ENCODE data around the gene TIPRL.

Gene TIPRL

DNA sequence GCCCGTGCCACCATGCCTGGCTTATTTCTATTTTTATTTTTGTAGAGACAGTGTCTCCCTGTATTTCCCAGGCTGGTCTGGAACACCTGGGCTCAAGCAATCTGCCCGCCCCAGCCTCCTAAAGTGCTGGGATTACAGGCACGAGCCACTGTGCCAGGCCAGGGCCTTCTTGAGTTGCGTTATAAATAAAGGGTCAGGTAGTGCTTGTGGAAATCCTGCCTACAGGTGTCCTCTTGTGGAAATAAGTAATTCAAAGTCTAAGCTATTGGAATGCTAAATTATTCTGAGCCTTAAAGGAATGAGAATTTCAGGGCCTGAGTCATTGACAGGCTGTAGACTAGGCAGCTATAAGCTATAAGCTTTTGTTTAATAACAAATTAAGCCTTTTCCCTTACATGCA is 38.9 kb downstream of the TIPRL start:
- no peak for DNase-seq

DNA sequence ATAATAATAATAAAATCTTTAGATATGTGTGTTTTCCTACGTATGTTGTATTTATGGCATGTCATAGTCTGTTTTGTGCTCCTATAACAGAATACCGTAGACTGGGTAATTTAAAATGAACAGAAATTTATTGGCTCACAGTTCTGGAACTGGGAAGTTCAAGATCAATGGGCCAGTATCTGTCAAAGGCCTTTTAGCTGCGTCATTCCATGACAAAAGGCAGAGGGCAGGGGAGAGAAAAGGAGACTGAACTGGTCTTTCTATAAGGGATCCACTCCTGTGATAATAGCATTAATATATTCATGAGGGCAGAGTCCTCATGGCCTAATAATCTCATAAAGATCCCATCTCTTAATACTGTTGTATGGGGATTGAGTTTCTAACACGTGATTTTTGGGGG is 39.9 kb downstream of the TIPRL start:
- no peak for DNase-seq

DNA sequence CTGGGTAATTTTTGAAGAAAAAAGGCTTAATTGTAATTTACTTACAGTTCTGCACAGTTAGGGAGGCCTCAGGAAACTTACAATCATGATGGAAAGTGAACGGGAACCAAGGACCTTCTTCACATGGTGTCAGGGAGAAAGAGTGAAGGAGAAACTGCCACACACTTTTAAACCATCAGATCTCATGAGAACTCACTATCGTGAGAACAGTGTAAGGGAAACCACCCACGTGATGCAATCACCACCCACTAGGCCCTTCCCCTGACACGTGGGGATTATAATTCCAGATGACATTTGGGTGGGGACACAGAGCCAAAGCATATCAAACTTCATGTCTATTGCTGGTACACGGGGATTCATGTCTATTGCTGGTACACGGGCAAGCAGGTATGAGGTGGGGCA is 41.7 kb downstream of the TIPRL start:
- DNase-seq: no peak

DNA sequence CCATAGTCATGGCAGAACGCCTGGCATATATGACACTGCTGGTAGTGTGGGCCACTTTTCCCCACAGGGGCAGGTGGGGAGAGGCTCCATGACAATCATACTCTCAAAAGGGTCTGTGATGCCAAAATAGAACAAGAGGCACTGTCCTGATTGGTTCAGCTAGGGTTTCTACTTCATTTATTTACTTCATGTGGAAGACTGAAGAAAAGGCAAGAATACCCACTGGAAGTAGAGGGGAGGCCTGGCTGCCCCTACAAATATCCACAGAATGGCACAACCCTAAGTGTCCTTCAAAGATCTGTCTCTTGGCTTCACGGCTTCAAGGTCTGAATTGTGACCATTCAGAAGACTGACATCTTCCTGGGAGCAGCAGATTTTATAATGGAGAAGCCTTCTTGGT is 42.5 kb downstream of the TIPRL start:
- DNase-seq: no peak

DNA sequence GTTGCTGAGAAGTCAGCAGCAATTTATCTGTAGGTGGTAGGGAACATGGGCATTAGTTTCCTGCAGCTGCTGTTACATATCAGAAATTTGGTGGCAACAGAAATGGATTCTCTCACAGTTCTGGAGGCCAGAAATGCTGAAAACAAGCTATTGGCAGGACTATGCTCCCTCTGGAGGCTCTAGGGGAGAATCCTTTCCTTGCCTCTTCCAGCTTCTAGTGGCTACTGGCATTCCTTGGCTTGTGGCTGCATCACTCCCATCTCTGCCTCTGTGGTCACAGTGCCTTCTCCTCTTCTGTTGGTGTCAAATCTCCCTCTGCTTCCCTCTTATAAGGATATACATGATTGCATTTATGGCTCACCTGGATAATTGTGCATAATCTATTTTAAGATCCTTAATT is 44.5 kb downstream of the TIPRL start:
- DNase-seq: no peak

DNA sequence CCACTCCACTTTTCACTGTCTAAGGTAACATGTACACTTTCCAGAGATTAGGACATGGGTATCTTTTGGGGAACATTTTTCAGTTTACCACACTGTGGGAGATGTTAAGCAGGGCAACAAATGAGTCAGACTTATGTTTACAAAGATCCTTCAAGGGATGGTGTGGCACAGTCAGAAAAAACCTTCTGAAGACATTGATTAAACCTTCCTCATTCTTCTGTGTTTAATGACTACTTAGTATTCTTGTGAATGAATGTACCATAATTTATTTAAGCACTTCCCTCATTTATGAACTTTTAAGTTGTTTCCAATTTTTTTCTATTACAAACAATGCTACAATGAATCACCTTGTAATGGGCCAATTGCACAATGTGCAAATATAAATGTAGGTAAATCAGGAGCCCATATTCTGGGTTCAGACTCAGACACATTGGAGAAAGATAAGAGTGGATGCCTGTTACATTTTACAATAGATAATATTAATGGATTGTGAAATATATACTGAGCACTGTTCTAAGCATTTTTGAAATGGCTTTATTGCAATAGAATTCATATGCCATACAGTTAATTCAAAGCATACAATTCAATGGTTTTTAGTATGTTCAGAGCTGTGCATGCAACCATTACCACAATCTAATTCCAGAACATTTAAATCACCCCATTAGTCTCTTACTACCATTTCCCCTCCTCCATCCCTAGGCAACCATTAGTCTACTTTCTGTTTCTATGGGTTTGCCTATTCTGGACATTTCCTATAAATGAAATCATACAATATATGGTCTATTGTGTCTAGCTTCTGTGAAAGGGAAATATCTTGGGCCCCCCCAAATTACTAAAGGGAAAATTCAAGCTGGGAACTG is 45.1 kb downstream of the TIPRL start:
- DNase-seq: no peak

DNA sequence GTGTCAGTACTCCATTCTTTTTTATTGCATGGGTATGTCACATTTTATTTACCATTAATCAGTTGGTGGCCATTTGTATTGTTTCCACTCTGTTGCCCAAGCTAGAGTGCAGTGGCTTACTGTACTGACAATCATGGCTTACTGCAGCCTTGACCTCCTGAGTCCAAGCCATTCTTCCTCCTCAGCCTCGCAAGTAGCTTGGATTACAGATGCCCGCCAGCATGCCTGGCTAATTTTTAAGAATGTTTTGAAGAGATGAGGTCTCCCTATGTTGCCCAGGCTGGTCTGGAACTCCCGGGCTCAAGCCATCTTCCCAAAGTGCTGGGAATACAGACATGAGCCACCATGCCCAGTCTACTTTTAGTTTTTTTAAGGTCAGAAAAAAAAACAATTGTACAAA is 46.2 kb downstream of the TIPRL start:
- DNase-seq: no peak

DNA sequence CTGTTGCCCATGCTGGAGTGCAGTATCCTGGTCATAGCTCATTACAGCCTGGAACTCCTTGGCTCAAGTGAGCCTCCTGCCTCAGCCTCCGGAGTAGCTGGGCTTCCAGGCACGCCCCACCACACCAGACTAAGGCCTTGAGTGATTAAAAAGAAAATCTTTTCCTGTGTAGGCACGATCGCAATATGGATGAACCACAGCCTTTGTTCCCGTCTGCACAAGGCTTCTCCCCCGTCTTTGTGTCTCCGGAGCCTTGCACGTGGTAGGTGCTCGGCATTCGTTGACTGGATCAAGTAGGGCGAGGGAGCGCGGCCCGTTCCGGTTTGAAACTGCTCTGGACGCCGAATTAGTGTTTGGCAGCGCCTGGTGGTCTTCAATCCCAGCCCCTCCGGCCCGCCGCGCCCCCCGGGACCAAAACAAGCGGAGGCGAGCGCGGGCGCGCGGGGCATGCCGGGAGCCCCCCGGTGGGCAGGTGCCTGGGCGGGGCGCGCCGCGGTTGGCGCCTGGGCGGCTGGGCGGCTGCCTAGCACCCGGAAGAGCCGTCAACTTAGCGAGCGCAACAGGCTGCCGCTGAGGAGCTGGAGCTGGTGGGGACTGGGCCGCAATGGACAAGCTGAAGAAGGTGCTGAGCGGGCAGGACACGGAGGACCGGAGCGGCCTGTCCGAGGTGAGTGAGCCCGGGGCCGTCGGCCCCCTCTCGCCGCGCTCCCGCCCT is 46.9 kb downstream of the TIPRL start, which contains the start of gene SFT2D2:
TSS of gene SFT2D2 (plus strand) at position 529 of the 715 bp plus-strand sequence. CDS start at position 605, 76 bp downstream.
- DNase-seq: peak; percentile 76

DNA sequence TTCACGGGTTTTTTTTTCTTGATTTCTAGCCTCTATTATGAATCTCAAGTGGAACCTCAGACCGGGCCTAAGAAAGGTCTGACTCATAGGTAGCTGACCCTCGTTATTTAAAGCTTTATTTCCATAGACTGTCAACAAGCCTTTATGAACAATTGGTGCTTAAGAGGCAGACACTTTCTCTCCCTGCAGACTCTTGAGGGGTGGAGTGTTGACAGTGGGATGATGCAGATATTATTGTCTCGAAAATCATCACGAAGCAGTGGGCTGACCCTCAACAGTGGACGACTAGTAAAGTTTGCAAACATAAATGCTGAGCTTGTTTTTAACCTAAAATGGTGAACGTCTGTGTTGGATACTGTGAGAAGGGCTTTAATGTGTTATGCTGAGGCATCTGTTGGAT is 48.9 kb downstream of the TIPRL start:
- no peak for DNase-seq

DNA sequence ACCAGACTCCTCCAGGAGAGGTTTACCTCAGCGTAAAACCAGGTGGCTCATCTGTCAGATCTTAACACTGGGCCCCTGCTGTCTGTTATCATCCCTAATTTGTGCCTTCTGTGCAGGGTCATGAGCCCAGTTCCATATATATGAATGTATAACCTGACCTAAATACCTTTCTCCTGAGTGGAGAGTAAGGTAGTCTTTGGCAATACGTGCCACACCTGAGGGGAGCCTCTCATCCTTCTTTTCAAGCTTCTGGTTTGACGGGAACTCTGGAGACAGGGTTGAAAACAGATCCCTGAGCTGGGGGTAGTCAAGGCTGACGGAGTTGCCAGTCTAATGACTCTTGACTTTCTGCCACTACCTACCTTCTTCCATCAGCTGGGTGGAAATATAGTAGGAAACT is 51.1 kb downstream of the TIPRL start:
- no peak for DNase-seq

DNA sequence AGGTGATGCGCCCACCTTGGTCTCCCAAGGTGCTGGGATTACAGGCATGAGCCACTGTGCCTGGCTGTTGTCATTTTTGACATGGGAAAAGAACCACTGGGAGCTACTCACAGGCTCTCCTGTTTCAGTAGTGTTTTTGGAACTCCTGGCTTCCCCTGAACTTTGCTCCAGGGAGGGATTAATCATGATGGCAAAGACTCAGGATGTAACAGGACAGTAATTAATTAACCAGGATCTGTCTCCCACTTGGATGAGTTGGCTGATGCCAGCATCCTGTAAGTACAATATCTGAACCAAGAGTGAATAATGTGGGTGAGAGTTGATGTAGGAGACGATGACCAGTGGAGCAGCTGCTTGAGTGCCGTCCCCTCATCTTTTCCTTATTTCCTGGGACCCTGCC is 51.9 kb downstream of the TIPRL start:
- DNase-seq: no peak

DNA sequence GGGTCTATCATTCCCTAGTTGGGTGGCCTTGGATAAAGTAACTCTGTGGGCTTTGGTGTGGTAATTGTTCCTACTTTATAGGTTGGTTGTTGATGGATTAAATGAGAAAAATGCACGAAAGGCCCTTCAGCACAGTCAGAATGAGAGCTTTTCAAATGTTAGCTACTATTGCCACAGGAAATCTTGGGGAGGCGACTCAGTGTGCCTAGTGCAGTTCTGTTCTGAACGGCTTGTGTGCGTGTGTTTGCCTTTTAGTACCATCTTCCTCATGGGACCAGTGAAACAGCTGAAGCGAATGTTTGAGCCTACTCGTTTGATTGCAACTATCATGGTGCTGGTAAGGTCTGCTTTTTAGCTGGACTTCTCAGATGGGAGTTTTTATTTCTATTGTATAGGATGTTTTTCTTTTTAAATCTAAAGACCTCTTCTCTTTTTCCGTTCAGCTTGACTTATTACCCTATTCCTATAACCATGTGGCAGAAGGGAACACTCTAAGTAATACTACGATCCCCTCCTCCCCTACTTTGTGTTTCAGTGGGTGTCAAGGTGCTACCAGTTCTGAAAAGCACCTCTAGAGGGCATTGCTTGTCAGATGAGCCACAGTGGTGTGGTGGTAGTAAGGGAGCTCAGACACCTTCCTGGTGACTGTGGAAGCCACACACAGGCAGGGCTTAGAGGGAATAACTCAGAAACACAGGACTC is 56.2 kb downstream of the TIPRL start:
- peak; percentile 66 for DNase-seq

DNA sequence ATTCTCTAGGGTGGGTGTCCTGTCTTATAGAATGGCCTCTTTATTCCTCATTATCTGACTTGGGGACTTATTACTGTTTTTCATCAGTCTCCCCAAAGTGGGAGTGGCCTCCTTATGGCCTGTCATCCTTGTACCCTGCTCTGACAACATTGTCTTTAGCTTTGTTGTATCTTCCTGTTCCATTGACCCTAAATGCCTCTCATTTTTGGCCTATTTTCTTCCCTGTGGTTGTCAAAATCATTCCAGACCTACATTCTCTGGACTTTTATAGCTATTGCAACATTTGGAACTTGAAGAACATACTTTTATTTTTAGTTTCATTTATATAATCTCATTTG is 56.8 kb downstream of the TIPRL start:
- no peak for DNase-seq

DNA sequence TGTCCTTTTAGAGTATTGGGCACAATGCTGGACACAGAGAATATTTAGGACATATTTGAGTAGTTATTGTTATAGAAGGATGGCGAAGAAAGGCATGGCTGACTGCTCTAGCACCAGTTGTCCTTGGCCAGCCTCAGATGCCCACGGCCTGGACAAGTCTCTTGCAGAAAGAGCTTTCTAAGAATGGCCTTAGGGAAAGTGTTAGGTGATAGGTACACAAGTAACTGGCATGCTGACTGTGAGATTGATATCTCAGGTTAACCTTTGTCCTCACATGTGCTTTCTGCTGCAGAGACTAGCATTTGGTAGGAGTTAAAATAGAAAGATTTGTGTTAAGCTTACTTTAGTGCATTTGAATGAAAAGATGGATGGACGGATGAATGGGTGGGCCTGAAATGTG is 57.2 kb downstream of the TIPRL start:
- no peak for DNase-seq

DNA sequence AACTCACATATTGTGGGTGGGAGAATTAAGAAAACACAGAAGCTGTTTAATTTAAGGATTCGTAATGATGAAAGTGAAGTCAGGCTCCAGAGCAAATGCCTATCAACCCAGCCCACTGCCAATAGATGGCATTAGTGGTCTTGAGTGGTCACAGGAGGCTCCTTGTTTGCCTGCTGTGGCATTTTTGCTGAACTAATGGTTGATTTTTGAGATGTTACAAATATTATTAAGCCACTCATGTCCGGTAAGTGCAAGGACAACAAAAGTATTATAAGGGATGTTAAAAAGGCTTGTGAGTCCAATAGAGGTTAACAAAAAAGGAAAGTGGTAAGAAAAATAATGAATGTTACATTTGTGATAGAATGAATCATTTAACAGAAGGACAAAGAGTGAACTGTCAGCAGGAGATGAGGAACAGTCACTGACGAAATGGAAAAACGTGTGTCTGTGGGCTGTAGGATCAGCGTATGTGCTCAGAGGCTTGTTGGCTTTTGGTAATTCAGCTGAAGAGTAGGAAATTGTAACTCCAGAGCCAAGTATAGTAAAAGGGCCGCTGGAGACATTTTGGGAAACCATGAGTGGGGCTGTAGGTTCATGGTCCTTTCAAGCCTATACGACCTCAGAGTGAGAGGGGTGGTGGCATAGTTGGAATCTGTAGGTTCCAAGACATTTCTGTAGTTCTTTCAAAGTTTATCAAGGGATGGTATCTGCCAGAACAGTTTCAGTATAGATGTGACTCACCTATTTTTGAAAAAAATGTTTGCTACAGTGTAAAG is 58.3 kb downstream of the TIPRL start:
- no peak for DNase-seq

DNA sequence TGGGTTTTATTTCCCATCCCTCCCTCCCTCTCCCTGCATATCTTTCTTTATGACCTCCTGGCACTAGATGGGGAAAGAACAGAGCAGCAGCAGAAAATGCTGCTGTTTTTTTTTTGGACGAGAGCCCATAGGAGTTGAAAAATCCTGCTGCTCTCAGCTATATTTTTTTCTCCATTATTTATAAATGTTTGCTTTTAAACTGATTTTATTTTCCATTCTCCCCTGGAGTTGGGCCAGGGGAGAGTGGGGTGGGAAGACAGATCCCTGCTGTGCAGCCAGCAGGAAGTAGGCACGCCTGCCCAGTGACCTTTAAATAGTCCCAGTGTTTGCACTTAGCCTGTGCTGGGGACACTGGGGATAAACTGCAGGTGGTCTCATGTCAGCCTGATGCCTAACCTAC is 64.4 kb downstream of the TIPRL start:
- DNase-seq: no peak

DNA sequence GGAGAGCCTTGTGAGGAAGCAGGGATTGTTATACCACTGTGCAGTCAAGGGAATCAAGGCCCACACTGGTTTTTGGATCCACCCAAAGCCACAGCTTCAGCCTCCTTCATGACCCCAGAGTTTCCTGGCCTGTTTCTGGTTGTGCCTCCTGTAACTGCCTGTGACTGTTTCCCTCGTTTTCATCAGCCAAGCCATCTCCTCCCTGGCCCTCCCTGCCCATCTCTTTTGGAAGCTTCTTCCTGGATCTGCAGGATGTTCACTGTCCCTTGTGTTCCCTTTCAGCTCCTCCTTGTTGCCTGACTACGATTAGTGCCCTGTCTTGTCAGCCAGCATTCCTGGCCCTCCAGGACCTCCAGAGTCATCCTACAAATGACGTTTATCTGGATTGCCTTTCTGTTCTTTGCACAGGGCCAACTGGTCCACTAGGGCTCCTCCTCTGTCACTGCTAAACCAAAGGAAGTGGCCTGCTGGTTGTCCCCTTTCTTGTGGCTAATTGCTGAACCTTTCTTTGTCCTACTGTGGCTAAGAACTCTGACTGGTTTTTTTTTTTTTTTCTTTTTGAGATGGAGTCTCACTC is 65.0 kb downstream of the TIPRL start:
- peak; percentile 6 for DNase-seq

DNA sequence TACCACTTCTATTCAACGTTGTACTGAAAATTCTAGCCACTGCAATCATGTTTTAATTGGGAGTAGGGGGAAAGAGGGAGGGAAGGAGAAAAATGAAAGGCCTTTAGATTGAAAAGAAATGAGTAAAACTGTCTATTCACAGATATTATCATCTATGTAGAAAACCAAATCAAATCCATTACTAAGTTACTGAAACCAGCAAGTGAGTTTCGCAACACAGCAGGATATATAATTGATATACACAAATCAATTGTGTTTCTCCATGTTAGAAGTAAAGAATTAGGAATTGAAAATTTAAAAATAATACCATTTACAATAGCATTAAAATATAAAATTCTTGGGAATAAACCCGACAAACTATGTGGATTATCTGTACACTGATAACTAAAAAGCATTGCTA is 66.3 kb downstream of the TIPRL start:
- no peak for DNase-seq

DNA sequence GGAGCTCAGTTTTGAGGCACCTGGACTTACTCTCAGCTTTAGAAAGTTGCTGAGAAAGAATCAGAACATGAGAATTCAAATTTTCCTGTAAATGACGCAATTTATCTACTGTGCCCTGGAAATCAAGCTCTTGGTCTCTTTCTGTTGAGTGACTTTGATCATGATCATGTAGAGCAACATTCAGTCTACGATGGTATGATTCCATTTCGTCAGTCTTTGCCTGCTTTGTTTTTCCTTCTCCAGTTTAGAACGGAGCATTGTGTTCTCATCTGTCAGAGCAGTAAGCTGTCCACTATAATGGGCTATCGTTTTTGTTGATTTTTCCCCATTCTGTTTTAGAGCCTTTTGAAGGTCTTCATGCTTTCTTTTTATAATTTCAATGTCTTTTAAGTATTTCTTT is 67.7 kb downstream of the TIPRL start:
- DNase-seq: no peak
